GM12878 (cell line): ENCODE data around the gene SHLD1. TPM values are rescaled to one million over a fixed set of nuclear protein-coding genes. Genes with fewer than 3 reads are reported as not detected.

ENCODE experiments used
- ATAC-seq: fragments of 200-7000 bp; cut with Tn5 transposase; 3 replicates; pipeline ENCODE4 v1.9.1; 2020; ENCODE audit warnings: mild to moderate bottlenecking, moderate library complexity
- BruUV-seq: library from RNA; stranded (reverse); fragments of 400-500 nt; replicated peaks from 2 replicates; lab custom pipeline; 2021; lab: Mats Ljungman, UMichigan
- CTCF ChIA-PET: fragments of 300-600 bp; sonication (Branson Sonifier 250); formaldehyde crosslinking; extraction: SDS; loops from one replicate; lab custom pipeline; 2021; ENCODE audit warnings: inconsistent platforms; lab: Yijun Ruan, JAX
- POLR2A ChIA-PET: fragments of 350-600 bp; formaldehyde crosslinking; extraction: SDS; loops from one replicate; lab custom pipeline; 2021; ENCODE audit warnings: inconsistent platforms; lab: Charles Lee
- RAD21 ChIA-PET: fragments of 300-600 bp; sonication (Branson Sonifier 250); formaldehyde crosslinking; loops from one replicate; lab custom pipeline; 2023; ENCODE audit warnings: antibody characterized with exemption; ENCODE audit not compliant: unreplicated experiment; lab: Charles Lee
- SMC1A ChIA-PET: fragments of 300-600 bp; sonication (Branson Sonifier 250); formaldehyde crosslinking; loops from one replicate; lab custom pipeline; 2023; ENCODE audit not compliant: unreplicated experiment, uncharacterized antibody; lab: Charles Lee
- DNase-seq: peaks from one replicate; pipeline ENCODE4 v3.0.0-alpha.2; 2011; ENCODE audit warnings: low read depth, low spot score
- FAIRE-seq: peaks from 3 replicates; lab custom pipeline; 2011; peaks lifted over from hg19 to GRCh38; lab: Jason Lieb, UNC
- H2AFZ ChIP-seq: 2 replicates; pipeline ENCODE4 v1.6.0; 2011; ENCODE audit warnings: low read depth, low read length, control low read depth; ENCODE audit not compliant: control insufficient read depth
- H3K27ac ChIP-seq: 2 replicates; pipeline ENCODE4 v1.5.1; 2011; ENCODE audit warnings: control low read depth; ENCODE audit not compliant: control insufficient read depth, insufficient read depth
- H3K27me3 ChIP-seq, 2 experiments: replicated peaks in 1 of 2; 2 replicates each; pipeline versions ENCODE4 v1.6.0 to v1.6.1; 2011; ENCODE audit warnings: low read length in 1 of 2; ENCODE audit not compliant: control insufficient read depth in 2 of 2, insufficient read depth in 2 of 2
- H3K36me3 ChIP-seq, 2 experiments: 2 replicates each; pipeline ENCODE4 v1.5.1; 2011; ENCODE audit warnings: low read length in 1 of 2; ENCODE audit not compliant: control insufficient read depth in 2 of 2, insufficient read depth in 2 of 2
- H3K4me1 ChIP-seq: 2 replicates; pipeline ENCODE4 v1.6.1; 2011; ENCODE audit warnings: mild to moderate bottlenecking, low read length, moderate library complexity, mixed read lengths; ENCODE audit not compliant: control insufficient read depth, insufficient read depth
- H3K4me2 ChIP-seq: 2 replicates; pipeline ENCODE4 v1.6.0; 2011; ENCODE audit warnings: control low read depth; ENCODE audit not compliant: control insufficient read depth, insufficient read depth
- H3K4me3 ChIP-seq: fragments of 200-600 bp; sonication (generic); 2 replicates; pipeline ENCODE4 v1.5.1; 2016
- H3K79me2 ChIP-seq: 2 replicates; pipeline ENCODE4 v1.6.0; 2011; ENCODE audit warnings: low read length; ENCODE audit not compliant: control insufficient read depth, insufficient read depth
- H3K9ac ChIP-seq: 2 replicates; pipeline ENCODE4 v1.8.0; 2011; ENCODE audit warnings: low read length, control low read depth, mixed read lengths; ENCODE audit not compliant: control insufficient read depth, insufficient read depth
- H3K9me3 ChIP-seq: replicated peaks from 3 replicates; pipeline ENCODE4 v1.5.1; 2011; ENCODE audit warnings: mild to moderate bottlenecking, low read length; ENCODE audit not compliant: control insufficient read depth, insufficient read depth
- H4K20me1 ChIP-seq: 2 replicates; pipeline ENCODE4 v1.6.0; 2011; ENCODE audit not compliant: control insufficient read depth, insufficient read depth
- CREB1 ChIP-seq: IDR thresholded peaks from 2 replicates; pipeline ENCODE4 v1.6.1; 2012; ENCODE audit warnings: low read depth, mild to moderate bottlenecking, inconsistent platforms
- EED ChIP-seq: sonication (generic); IDR thresholded peaks from 2 replicates; pipeline ENCODE4 v1.6.1; 2016; ENCODE audit warnings: antibody characterized with exemption, low read depth
- RUNX3 ChIP-seq: IDR thresholded peaks from 2 replicates; pipeline ENCODE4 v1.6.1; 2012; ENCODE audit warnings: low read length, inconsistent platforms
- SREBF2 ChIP-seq: IDR thresholded peaks from 2 replicates; pipeline ENCODE4 v1.6.1; 2012; ENCODE audit warnings: mild to moderate bottlenecking, low read length
- TCF3 ChIP-seq: IDR thresholded peaks from 2 replicates; pipeline ENCODE4 v1.6.1; 2012; ENCODE audit warnings: low read depth, mild to moderate bottlenecking, low read length, borderline replicate concordance; ENCODE audit not compliant: insufficient read depth
- ZNF24 ChIP-seq: fragments of 450-650 bp; IDR thresholded peaks from 2 replicates; pipeline ENCODE4 v1.6.1; 2017; ENCODE audit warnings: antibody characterized with exemption, mild to moderate bottlenecking
- ZNF622 ChIP-seq: fragments of 450-650 bp; IDR thresholded peaks from 2 replicates; pipeline ENCODE4 v1.6.1; 2017; ENCODE audit warnings: mild to moderate bottlenecking, inconsistent platforms
- WGBS: methylation state at CpG from one replicate; pipeline ENCODE4 v1.1.6; 2016; ENCODE audit warnings: low lambda C conversion rate; ENCODE audit not compliant: insufficient replicate concordance, insufficient coverage; ENCODE audit errors: missing lambda C conversion rate; 5-methylcytosine and 5-hydroxymethylcytosine counted together
- in situ Hi-C: fragments of 300-500 bp; cut with MboI; formaldehyde crosslinking; loops from 9 replicates; pipeline ENCODE4 v1.14.3; 2018; ENCODE audit warnings: mixed read lengths
- intact Hi-C: fragments of 100-400 bp; cut with micrococcal nuclease; formaldehyde crosslinking; loops from one replicate; pipeline ENCODE4 v1.14.2; 2022; ENCODE audit not compliant: unreplicated experiment
- polyA plus RNA-seq, 11 experiments: library from polyadenylated mRNA; depleted of rRNA in 4 of 11; unstranded in 6 of 11; stranded (reverse) in 5 of 11; fragments of >200 nt; fragmentation: Nextera tagmentation in 4 of 11; fragmentation: Illumina TruSeq in 1 of 11; extraction: Ambion mirVana in 4 of 11; extraction: Trizol in 1 of 11; gene quantifications; 1 replicate in 1 of 11; 2 replicates in 10 of 11; pipeline versions ENCODE4 v1.2.1 to v1.2.3, GENCODE V29; 2011 to 2016; ENCODE audit warnings: inconsistent platforms in 2 of 11, missing spikeins in 2 of 11, low read depth in 1 of 11
- total RNA-seq, 4 experiments: library from RNA; depleted of rRNA in 3 of 4; stranded (reverse); fragments of >200 nt in 3 of 4; fragmentation: Illumina TruSeq in 1 of 4; extraction: Trizol in 1 of 4; gene quantifications; 2 replicates each; pipeline versions ENCODE4 v1.2.1 to v1.2.3, GENCODE V29; 2013 to 2021
- TF ChIP-seq, protein P1 (sequence below): IDR thresholded peaks from 2 replicates; pipeline ENCODE4 v1.6.1; 2012; ENCODE audit warnings: improper control_type of control experiment, low read depth, low read length; ENCODE audit not compliant: insufficient replicate concordance
- TF ChIP-seq, protein P2 (sequence below): fragments of 450-650 bp; IDR thresholded peaks from 2 replicates; pipeline ENCODE4 v1.6.1; 2017; ENCODE audit warnings: mild to moderate bottlenecking, moderate library complexity
- TF ChIP-seq, protein P3 (sequence below): fragments of 150-350 bp; IDR thresholded peaks from 2 replicates; pipeline ENCODE4 v1.6.1; 2014; ENCODE audit warnings: mild to moderate bottlenecking, low read depth, low read length

SHLD1 gene
- total and polyA plus RNA-seq, 10 of the 15 experiments (the other 5 are each of a cell fraction or from before 2014, with no cell fraction given) = 10.8 to 70.9 (median 25.4) TPM

DNA sequence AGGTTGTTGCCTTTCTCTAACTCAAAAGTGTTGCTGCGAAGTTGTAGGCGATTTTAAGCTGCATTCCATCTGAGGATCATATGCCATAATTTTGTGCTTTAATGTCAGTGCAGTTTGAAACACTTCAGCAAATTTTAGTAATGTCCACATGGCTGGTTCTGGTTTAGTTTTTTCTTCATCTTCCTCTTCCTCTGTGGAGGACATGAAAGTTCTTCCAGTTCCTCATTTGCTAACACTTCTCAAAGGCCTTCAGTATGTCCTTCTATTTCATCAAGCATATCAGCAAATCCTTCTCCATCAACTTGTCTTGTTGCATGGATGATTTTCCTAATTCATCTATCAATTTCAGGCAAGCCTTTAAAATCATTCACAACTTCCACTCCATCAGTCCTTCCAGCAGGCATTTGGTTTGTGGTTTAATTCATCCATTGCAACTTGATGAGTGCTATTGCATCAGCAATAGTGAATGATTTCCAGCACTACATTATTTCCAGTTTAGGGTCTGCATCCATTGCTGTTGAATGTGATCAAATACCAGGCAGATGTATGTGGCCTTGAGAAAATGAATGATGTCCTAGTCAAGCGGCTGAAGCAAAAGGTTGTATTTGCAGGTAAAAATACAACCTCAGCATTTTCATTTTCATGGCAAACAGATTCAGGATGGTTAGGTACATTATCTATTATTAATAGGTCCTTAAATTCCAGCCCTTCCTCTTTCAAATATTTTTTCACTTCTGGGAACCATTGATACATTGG, 20.2 kb downstream of the SHLD1 start (continued):
- TF ChIP-seq EED (0 out of 2 replicates have a peak, but pooled peaks have one; percentile 46), CREB1 (no peak), ZNF622 (no peak), TCF3 (no peak)
- TF ChIP-seq, protein P1, sequence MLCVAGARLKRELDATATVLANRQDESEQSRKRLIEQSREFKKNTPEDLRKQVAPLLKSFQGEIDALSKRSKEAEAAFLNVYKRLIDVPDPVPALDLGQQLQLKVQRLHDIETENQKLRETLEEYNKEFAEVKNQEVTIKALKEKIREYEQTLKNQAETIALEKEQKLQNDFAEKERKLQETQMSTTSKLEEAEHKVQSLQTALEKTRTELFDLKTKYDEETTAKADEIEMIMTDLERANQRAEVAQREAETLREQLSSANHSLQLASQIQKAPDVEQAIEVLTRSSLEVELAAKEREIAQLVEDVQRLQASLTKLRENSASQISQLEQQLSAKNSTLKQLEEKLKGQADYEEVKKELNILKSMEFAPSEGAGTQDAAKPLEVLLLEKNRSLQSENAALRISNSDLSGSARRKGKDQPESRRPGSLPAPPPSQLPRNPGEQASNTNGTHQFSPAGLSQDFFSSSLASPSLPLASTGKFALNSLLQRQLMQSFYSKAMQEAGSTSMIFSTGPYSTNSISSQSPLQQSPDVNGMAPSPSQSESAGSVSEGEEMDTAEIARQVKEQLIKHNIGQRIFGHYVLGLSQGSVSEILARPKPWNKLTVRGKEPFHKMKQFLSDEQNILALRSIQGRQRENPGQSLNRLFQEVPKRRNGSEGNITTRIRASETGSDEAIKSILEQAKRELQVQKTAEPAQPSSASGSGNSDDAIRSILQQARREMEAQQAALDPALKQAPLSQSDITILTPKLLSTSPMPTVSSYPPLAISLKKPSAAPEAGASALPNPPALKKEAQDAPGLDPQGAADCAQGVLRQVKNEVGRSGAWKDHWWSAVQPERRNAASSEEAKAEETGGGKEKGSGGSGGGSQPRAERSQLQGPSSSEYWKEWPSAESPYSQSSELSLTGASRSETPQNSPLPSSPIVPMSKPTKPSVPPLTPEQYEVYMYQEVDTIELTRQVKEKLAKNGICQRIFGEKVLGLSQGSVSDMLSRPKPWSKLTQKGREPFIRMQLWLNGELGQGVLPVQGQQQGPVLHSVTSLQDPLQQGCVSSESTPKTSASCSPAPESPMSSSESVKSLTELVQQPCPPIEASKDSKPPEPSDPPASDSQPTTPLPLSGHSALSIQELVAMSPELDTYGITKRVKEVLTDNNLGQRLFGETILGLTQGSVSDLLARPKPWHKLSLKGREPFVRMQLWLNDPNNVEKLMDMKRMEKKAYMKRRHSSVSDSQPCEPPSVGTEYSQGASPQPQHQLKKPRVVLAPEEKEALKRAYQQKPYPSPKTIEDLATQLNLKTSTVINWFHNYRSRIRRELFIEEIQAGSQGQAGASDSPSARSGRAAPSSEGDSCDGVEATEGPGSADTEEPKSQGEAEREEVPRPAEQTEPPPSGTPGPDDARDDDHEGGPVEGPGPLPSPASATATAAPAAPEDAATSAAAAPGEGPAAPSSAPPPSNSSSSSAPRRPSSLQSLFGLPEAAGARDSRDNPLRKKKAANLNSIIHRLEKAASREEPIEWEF = no peak

DNA sequence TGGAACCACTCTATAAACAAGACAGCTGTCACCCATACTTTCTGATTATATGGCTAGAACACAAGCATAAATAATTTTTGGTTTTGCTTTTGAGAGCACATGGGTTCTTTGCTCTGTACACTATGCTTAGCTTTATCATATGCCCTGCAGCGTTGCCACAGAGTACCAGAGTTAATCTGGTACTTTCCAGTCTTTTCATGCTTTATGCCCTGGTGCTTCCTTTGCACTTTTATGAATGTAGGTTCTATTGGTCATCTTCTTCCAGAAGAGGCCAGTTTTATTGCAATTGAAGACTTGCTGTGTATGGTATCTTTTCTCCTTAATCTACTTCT, 20.8 kb downstream of the SHLD1 start:
- ChIA-PET POLR2A (no interaction called here), SMC1A (interaction anchor here (0.7 to 1.7 kb wide), 12 partner anchors 9 to 199 kb away, joined by 3 to 11 read pairs (median 4); no protein-coding TSS in a partner anchor), RAD21 (interaction anchor here (0.6 to 1.4 kb wide), 5 partner anchors 9 to 201 kb away, joined by 3 to 5 read pairs (median 4); no protein-coding TSS in a partner anchor), CTCF (interaction anchor here (0.5 to 1.3 kb wide), 3 partner anchors 26 to 886 kb away, joined by 3 to 4 read pairs (median 3); no protein-coding TSS in a partner anchor)
- H3K27ac ChIP-seq = peak overlapping the region; percentile 66
- peak overlapping the region; percentile 76 for H3K4me2 ChIP-seq
- intact Hi-C loops (no loop called here), in situ Hi-C loops (no loop called here)
- TF ChIP-seq RUNX3 (peak; percentile 27; the same call in 1 of the 2 replicates), ZNF24 (0 out of 2 replicates have a peak, but pooled peaks have one; percentile 8), SREBF2 (no peak)
- TF ChIP-seq, protein P2, sequence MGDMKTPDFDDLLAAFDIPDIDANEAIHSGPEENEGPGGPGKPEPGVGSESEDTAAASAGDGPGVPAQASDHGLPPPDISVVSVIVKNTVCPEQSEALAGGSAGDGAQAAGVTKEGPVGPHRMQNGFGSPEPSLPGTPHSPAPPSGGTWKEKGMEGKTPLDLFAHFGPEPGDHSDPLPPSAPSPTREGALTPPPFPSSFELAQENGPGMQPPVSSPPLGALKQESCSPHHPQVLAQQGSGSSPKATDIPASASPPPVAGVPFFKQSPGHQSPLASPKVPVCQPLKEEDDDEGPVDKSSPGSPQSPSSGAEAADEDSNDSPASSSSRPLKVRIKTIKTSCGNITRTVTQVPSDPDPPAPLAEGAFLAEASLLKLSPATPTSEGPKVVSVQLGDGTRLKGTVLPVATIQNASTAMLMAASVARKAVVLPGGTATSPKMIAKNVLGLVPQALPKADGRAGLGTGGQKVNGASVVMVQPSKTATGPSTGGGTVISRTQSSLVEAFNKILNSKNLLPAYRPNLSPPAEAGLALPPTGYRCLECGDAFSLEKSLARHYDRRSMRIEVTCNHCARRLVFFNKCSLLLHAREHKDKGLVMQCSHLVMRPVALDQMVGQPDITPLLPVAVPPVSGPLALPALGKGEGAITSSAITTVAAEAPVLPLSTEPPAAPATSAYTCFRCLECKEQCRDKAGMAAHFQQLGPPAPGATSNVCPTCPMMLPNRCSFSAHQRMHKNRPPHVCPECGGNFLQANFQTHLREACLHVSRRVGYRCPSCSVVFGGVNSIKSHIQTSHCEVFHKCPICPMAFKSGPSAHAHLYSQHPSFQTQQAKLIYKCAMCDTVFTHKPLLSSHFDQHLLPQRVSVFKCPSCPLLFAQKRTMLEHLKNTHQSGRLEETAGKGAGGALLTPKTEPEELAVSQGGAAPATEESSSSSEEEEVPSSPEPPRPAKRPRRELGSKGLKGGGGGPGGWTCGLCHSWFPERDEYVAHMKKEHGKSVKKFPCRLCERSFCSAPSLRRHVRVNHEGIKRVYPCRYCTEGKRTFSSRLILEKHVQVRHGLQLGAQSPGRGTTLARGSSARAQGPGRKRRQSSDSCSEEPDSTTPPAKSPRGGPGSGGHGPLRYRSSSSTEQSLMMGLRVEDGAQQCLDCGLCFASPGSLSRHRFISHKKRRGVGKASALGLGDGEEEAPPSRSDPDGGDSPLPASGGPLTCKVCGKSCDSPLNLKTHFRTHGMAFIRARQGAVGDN = 0 out of 2 replicates have a peak, but pooled peaks have one; percentile 23
- TF ChIP-seq, protein P3, sequence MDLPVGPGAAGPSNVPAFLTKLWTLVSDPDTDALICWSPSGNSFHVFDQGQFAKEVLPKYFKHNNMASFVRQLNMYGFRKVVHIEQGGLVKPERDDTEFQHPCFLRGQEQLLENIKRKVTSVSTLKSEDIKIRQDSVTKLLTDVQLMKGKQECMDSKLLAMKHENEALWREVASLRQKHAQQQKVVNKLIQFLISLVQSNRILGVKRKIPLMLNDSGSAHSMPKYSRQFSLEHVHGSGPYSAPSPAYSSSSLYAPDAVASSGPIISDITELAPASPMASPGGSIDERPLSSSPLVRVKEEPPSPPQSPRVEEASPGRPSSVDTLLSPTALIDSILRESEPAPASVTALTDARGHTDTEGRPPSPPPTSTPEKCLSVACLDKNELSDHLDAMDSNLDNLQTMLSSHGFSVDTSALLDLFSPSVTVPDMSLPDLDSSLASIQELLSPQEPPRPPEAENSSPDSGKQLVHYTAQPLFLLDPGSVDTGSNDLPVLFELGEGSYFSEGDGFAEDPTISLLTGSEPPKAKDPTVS = 0 out of 2 replicates have a peak, but pooled peaks have one; percentile 50
- no peaks in the 10 kb centered on the region for H3K27me3 ChIP-seq
- no peak overlapping the region for H2AFZ ChIP-seq
- no peaks in the 10 kb centered on the region for H4K20me1 ChIP-seq
- FAIRE-seq (no peak), DNase-seq (peak; percentile 54), ATAC-seq (peak; percentile 93)
- no peak overlapping the region for H3K9ac ChIP-seq
- peaks cover 46% of the 10 kb centered on the region for H3K4me1 ChIP-seq
- H3K4me3 ChIP-seq = peak overlapping the region; percentile 40; the same call in 1 of the 2 replicates
- WGBS = 0% methylated on average over 1 of the region's 1 CpG
- H3K9me3 ChIP-seq = no peaks in the 10 kb centered on the region
- BruUV-seq = no TSS peak
- peaks cover 3 to 5% of the 10 kb centered on the region in 2 experiments; a peak in 3 of 4 replicates for H3K36me3 ChIP-seq
- H3K79me2 ChIP-seq = peaks cover 3% of the 10 kb centered on the region
